Tibial nerve (tissue), 4 donors: ENCODE data around the gene SAP30BP. TPM values are rescaled to one million over a fixed set of nuclear protein-coding genes. Genes with fewer than 3 reads are reported as not detected.

Source experiments
- DNase-seq, 2 donors: peaks; one replicate each; pipeline ENCODE4 v3.0.0-alpha.2; 2019; ENCODE audit warnings: low spot score in 2 of 2
- H3K27ac ChIP-seq, 4 donors: fragments of 200-600 bp; sonication (generic) in 3 of 4; one replicate each; pipeline ENCODE4 v1.5.1; 2017 to 2019; ENCODE audit warnings: mild to moderate bottlenecking in 1 of 4
- H3K27me3 ChIP-seq, 2 donors: fragments of 200-600 bp; sonication (generic) in 1 of 2; one replicate each; pipeline versions ENCODE4 v1.5.1 to v1.6.0; 2017 to 2019
- H3K36me3 ChIP-seq, 3 donors: fragments of 200-600 bp; sonication (generic); one replicate each; pipeline ENCODE4 v1.5.1; 2018 to 2019
- H3K4me1 ChIP-seq, 4 donors: fragments of 200-600 bp; sonication (generic) in 3 of 4; one replicate each; pipeline ENCODE4 v1.5.1; 2017 to 2019
- H3K4me3 ChIP-seq, 4 donors: fragments of 200-600 bp; sonication (generic) in 3 of 4; one replicate each; pipeline ENCODE4 v1.5.1; 2017 to 2019; ENCODE audit warnings: mild to moderate bottlenecking in 1 of 4, moderate library complexity in 1 of 4
- H3K9me3 ChIP-seq, 4 donors: fragments of 200-600 bp; sonication (generic) in 3 of 4; one replicate each; pipeline ENCODE4 v1.5.1; 2017 to 2019
- EP300 ChIP-seq, 2 donors: sonication (generic); formaldehyde crosslinking; IDR thresholded peaks; one replicate each; pipeline ENCODE4 v1.6.1; 2017; ENCODE audit warnings: antibody characterized with exemption in 2 of 2, mild to moderate bottlenecking in 1 of 2
- POLR2A ChIP-seq, 2 donors: fragments of 450-650 bp; IDR thresholded peaks; one replicate each; pipeline ENCODE4 v1.6.1; 2017; ENCODE audit warnings: antibody characterized with exemption in 2 of 2, mild to moderate bottlenecking in 2 of 2, moderate library complexity in 2 of 2
- WGBS, 2 donors: methylation state at CpG; one replicate each; pipeline ENCODE4 v1.1.5; 2018; 5-methylcytosine and 5-hydroxymethylcytosine counted together
- total RNA-seq, 4 donors: library from RNA; depleted of rRNA; stranded (reverse); fragments of >200 nt; gene quantifications; one replicate each; pipeline ENCODE4 v1.1.0, GENCODE V29; 2016
- TF ChIP-seq, protein P1 (sequence below), 5 experiments: fragments of 200-600 bp in 3 of 5; fragments of 450-650 bp in 2 of 5; sonication (generic) in 3 of 5; IDR thresholded peaks; one replicate each; pipeline ENCODE4 v1.5.1; 2016 to 2019; ENCODE audit warnings: antibody characterized with exemption in 5 of 5, mild to moderate bottlenecking in 3 of 5, moderate library complexity in 2 of 5

The SAP30BP gene
- total RNA-seq, 4 donors from 2014 or later: 63.9 to 119 (median 95.3) TPM

GRCh38 chr17:75683583-75683982 lies 16.4 kb downstream of the SAP30BP start:
- no peak overlapping the region for H3K4me3 ChIP-seq

DNA sequence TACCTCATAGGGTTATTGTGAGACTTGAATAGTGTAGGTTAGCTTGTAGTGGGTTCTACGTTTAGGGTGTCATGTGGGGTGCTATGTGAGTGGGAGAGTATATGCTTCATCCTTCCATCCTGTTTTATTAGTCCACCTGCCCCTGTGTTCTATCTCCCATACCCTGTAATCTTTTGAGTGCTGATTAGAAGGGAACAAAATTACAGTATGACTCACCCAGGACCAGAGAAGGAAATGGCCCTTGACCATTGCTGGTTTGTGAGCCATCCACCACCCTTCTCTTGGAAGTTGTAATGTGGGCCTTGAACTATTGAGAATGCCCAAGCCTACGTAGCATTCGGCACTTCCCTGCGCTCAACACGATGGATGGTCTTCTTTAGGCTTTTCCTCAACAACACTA lies 17.1 kb downstream of the SAP30BP start:
- DNase-seq: no peak
- peaks cover 0 to 96% (median 77%) of the 10 kb centered on the region in 4 donors for H3K4me1 ChIP-seq
- H3K36me3 ChIP-seq: no peaks in the 10 kb centered on the region
- TF ChIP-seq, protein P1, sequence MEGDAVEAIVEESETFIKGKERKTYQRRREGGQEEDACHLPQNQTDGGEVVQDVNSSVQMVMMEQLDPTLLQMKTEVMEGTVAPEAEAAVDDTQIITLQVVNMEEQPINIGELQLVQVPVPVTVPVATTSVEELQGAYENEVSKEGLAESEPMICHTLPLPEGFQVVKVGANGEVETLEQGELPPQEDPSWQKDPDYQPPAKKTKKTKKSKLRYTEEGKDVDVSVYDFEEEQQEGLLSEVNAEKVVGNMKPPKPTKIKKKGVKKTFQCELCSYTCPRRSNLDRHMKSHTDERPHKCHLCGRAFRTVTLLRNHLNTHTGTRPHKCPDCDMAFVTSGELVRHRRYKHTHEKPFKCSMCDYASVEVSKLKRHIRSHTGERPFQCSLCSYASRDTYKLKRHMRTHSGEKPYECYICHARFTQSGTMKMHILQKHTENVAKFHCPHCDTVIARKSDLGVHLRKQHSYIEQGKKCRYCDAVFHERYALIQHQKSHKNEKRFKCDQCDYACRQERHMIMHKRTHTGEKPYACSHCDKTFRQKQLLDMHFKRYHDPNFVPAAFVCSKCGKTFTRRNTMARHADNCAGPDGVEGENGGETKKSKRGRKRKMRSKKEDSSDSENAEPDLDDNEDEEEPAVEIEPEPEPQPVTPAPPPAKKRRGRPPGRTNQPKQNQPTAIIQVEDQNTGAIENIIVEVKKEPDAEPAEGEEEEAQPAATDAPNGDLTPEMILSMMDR (IDR thresholded peaks at IDR 0.05): no peak
- peak overlapping the region; percentile 67 to 98 (median 84) for H3K27ac ChIP-seq
- no peak overlapping the region for H3K4me3 ChIP-seq
- 92 to 95% methylated on average over 5 of the region's 5 CpGs for WGBS, 2 donors
- H3K9me3 ChIP-seq: no peaks in the 10 kb centered on the region
- no peaks in the 10 kb centered on the region for H3K27me3 ChIP-seq

More at GRCh38 chr17:75683583-75683982, 16.4 kb downstream of the SAP30BP start:
- Histone ChIP-seq H3K36me3 (no peaks in the 10 kb centered on the region), H3K9me3 (no peaks in the 10 kb centered on the region), H3K27me3 (no peaks in the 10 kb centered on the region), H3K4me1 (peaks cover 0 to 96% (median 72%) of the 10 kb centered on the region in 4 donors), H3K27ac (peak overlapping the region; percentile 28 to 98 (median 82))
- whole genome bisulfite sequencing, 2 donors: 77 to 86% methylated on average over 4 of the region's 4 CpGs
- no peak for TF ChIP-seq EP300 (IDR thresholded peaks at IDR 0.05)
- TF ChIP-seq, protein P1 (IDR thresholded peaks at IDR 0.05): no peak
- no peak for TF ChIP-seq POLR2A (IDR thresholded peaks at IDR 0.05)
- DNase-seq: no peak

GRCh38 chr17:75684924-75685323 lies 17.8 kb downstream of the SAP30BP start:
- Histone ChIP-seq H3K27me3 (no peaks in the 10 kb centered on the region), H3K36me3 (no peaks in the 10 kb centered on the region), H3K27ac (peak overlapping the region; percentile 67 to 98 (median 84)), H3K9me3 (no peaks in the 10 kb centered on the region), H3K4me1 (peaks cover 0 to 96% (median 80%) of the 10 kb centered on the region in 4 donors), H3K4me3 (no peak overlapping the region)
- 51 to 55% methylated on average over 7 of the region's 7 CpGs for WGBS, 2 donors
- TF ChIP-seq EP300 (IDR thresholded peaks at IDR 0.05) (peak; percentile 32 to 36), POLR2A (IDR thresholded peaks at IDR 0.05) (no peak)
- peak in 1 of 2 donors; percentile 27 for DNase-seq

- TF ChIP-seq POLR2A (IDR thresholded peaks at IDR 0.05) (no peak), EP300 (IDR thresholded peaks at IDR 0.05) (no peak)
- TF ChIP-seq, protein P1 (IDR thresholded peaks at IDR 0.05): no peak
- Histone ChIP-seq H3K36me3 (no peaks in the 10 kb centered on the region), H3K4me1 (peaks cover 0 to 96% (median 82%) of the 10 kb centered on the region in 4 donors), H3K27ac (peak overlapping the region; percentile 67 to 98 (median 84)), H3K4me3 (no peak overlapping the region), H3K9me3 (no peaks in the 10 kb centered on the region), H3K27me3 (no peaks in the 10 kb centered on the region)
- 30 to 47% methylated on average over 3 of the region's 3 CpGs for WGBS, 2 donors
- DNase-seq: no peak
Observed at GRCh38 chr17:75685499-75685898, 18.4 kb downstream of the SAP30BP start.

DNA sequence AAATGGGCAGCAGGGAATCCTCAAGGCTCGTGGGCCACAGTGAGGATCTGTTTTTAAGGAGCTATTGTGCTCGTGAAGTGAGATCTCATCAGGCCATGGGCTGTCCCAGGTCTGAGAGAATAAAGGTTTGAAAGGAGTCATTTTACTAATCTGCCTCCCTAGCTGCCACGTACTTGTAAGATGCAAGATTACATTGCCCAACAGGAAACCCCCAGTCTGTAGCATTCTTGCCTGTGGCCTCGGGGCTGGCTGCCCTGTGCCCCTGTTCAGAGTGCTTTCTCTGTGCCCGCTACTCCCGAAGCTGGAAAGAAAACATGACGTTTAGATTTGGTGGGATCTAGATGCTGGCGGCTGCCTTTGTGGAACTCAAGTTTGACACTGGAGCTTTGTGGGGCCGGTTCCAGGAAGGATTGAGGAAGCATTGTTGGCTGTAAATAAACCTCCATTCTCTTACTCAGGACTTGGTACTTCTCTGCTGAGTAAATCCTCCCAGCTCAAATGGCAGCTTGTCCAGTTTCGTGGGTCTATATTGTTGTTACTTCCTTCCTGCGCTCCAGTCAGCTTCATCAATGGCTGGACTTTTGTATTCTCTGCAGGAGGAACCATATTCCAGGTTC lies 21.2 kb downstream of the SAP30BP start:
- DNase-seq: no peak
- H3K27ac ChIP-seq: peak overlapping the region; percentile 75 to 98 (median 94)
- WGBS, 2 donors: 31 to 53% methylated on average over 11 of the region's 11 CpGs

DNA sequence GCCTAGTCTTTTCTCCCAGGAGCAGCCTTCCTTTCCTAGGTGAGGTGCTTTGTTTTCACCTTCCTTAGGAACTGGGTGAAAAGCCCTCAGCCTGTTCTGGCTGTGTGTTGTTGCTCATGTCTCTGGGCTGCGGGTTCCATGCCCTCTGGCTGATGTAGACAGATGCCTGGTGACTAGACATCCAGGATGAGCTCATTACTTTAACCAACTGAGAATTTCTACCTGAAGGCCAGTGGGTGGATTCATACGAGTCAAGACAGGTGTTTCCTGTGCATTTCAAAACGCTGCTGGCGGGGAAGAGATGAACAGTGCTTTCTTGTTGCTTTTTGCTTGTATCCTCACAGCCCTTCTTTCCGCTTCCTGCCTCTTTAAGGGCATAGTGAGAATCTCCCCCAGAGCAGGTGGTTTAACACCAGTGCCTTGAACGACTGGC lies 22.3 kb downstream of the SAP30BP start:
- peaks cover 3 to 100% (median 95%) of the 10 kb centered on the region in 4 donors for H3K4me1 ChIP-seq
- no peak for DNase-seq
- H3K27me3 ChIP-seq: no peaks in the 10 kb centered on the region
- H3K9me3 ChIP-seq: no peaks in the 10 kb centered on the region
- WGBS, 2 donors: 73 to 78% methylated on average over 6 of the region's 6 CpGs
- TF ChIP-seq POLR2A (IDR thresholded peaks at IDR 0.05) (no peak), EP300 (IDR thresholded peaks at IDR 0.05) (no peak)
- TF ChIP-seq, protein P1 (IDR thresholded peaks at IDR 0.05): no peak
- no peaks in the 10 kb centered on the region for H3K36me3 ChIP-seq
- no peak overlapping the region for H3K4me3 ChIP-seq
- H3K27ac ChIP-seq: peak overlapping the region; percentile 75 to 98 (median 94)

More for the DNA sequence above, 21.2 kb downstream of the SAP30BP start:
- peak in 1 of 2 donors; percentile 78 for TF ChIP-seq EP300 (IDR thresholded peaks at IDR 0.05)
- no peak for TF ChIP-seq POLR2A (IDR thresholded peaks at IDR 0.05)
- Histone ChIP-seq H3K36me3 (no peaks in the 10 kb centered on the region), H3K27me3 (no peaks in the 10 kb centered on the region), H3K9me3 (no peaks in the 10 kb centered on the region), H3K4me3 (no peak overlapping the region), H3K4me1 (peaks cover 3 to 100% (median 97%) of the 10 kb centered on the region in 4 donors)
